ENCODE measurements around the gene PYDC1.

GRCh38 chr16:31201582-31202413, 15.1 kb downstream of the PYDC1 start:
- TF ChIP-seq CTCF (IDR thresholded peaks at IDR 0.05) (no peak), POLR2A (IDR thresholded peaks at IDR 0.05) (no peak)
